ENCODE results near the gene FAM209B. TPM values are rescaled to one million over a fixed set of nuclear protein-coding genes. Genes with fewer than 3 reads are reported as not detected.
"Not testable (repeated sequence)": the region's sequence is repeated elsewhere in the genome, so short reads cannot be mapped to it uniquely, and the experiment has no call there.

FAM209B gene
- total RNA-seq, 4 donors from 2014 or later = not detected

DNA sequence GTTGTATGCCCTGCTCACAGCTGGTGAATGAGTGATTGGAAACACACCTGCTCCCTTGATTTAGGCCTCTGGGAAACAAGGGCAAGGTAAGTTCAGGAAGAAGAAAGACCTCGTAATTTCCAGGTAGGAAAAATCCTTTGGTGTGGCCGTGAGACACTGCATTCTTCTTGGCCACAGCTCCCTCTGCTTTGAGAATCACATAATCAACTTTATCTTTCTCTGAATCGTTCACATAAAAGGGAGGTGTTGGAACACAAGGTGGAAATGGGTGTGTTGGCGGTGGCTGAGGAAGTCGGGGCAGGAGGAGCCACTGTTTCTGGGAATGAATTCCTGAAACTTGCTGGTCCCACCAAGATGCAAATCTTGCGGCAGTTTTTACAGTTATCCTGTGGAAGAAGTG lies 25.9 kb downstream of the FAM209B start:
- H3K27ac ChIP-seq = no peak overlapping the region

GRCh38 chr20:56564526-56564925 lies 31.5 kb downstream of the FAM209B start:
- ATAC-seq; H3K9me3 ChIP-seq; H3K27me3 ChIP-seq; intact Hi-C loops (cut with DNase I; ENCODE audit: low total_unique reads); H3K4me1 ChIP-seq; DNase-seq; H3K36me3 ChIP-seq; H3K4me3 ChIP-seq; H3K27ac ChIP-seq: not testable (repeated sequence)
- in situ Hi-C loops (cut with MboI; ENCODE audit: low sequenced_read_pairs in 4 of 4) = loop anchor here in 2 of 4 donors (25.0 kb wide), 1 partner anchor 773 kb away; the partner anchor contains the start of gene SPO11 (in 2 of the 2)

More for the DNA sequence above, 25.9 kb downstream of the FAM209B start:
- H3K4me3 ChIP-seq = no peak overlapping the region
- intact Hi-C loops (cut with DNase I; ENCODE audit: low total_unique reads) (no loop called here), in situ Hi-C loops (cut with MboI; ENCODE audit: low sequenced_read_pairs in 4 of 4) (loop anchor here in 2 of 4 donors (25.0 kb wide), 1 partner anchor 778 kb away; the partner anchor contains the start of gene SPO11 (in 2 of the 2))
- no peak for DNase-seq
- H3K27me3 ChIP-seq = no peaks in the 10 kb centered on the region
- TF ChIP-seq POLR2A (IDR thresholded peaks at IDR 0.05) (no peak), CTCF (IDR thresholded peaks at IDR 0.05 in 4 of 5, conservative IDR thresholded peaks at IDR 0.05 in 1 of 5) (no peak)
- no peaks in the 10 kb centered on the region for H3K36me3 ChIP-seq
- H3K9me3 ChIP-seq = no peaks in the 10 kb centered on the region
- ATAC-seq = no peak
- peaks cover 6 to 10% of the 10 kb centered on the region in 2 donors for H3K4me1 ChIP-seq

GRCh38 chr20:56565511-56565910 lies 32.5 kb downstream of the FAM209B start:
- no peaks in the 10 kb centered on the region for H3K36me3 ChIP-seq
- no peaks in the 10 kb centered on the region for H3K9me3 ChIP-seq
- TF ChIP-seq POLR2A (IDR thresholded peaks at IDR 0.05) (no peak), CTCF (IDR thresholded peaks at IDR 0.05 in 4 of 5, conservative IDR thresholded peaks at IDR 0.05 in 1 of 5) (no peak)
- DNase-seq = no peak
- no peaks in the 10 kb centered on the region for H3K4me1 ChIP-seq
- H3K4me3 ChIP-seq = no peak overlapping the region
- no peak for ATAC-seq
- in situ Hi-C loops (cut with MboI; ENCODE audit: low sequenced_read_pairs in 4 of 4) = loop anchor here in 2 of 4 donors (25.0 kb wide), 1 partner anchor 772 kb away; the partner anchor contains the start of gene SPO11 (in 2 of the 2)
- H3K27ac ChIP-seq = no peak overlapping the region
- no peaks in the 10 kb centered on the region for H3K27me3 ChIP-seq
- intact Hi-C loops (cut with DNase I; ENCODE audit: low total_unique reads) = no loop called here

DNA sequence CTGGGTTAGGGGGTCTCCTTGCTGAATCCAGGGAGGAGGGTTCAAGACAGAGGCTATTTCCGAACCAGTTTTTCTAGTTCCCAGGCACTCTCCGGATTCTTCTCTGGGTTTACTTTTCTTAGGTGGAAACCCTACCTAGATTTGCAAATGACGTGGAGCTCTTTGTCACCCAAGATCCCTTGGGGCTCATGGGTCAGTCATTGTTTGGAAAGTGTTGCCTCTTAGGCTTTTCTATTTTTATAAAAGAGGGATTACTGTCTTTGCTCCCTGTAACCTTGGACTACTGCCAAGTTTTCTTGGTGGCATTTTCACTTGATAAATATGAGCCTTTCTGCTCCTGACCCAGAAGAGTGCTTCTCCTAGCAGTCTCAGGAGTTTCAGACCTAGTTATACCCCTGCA lies 33.6 kb downstream of the FAM209B start:
- TF ChIP-seq POLR2A (IDR thresholded peaks at IDR 0.05) = no peak
- no peak for TF ChIP-seq CTCF (IDR thresholded peaks at IDR 0.05 in 4 of 5, conservative IDR thresholded peaks at IDR 0.05 in 1 of 5)
- no peak overlapping the region for H3K4me3 ChIP-seq
- H3K36me3 ChIP-seq = no peaks in the 10 kb centered on the region
- no peaks in the 10 kb centered on the region for H3K4me1 ChIP-seq
- no peaks in the 10 kb centered on the region for H3K9me3 ChIP-seq
- ATAC-seq (no peak), DNase-seq (no peak)
- H3K27me3 ChIP-seq = no peaks in the 10 kb centered on the region
- in situ Hi-C loops (cut with MboI; ENCODE audit: low sequenced_read_pairs in 4 of 4) (loop anchor here in 2 of 4 donors (25.0 kb wide), 1 partner anchor 771 kb away; the partner anchor contains the start of gene SPO11 (in 2 of the 2)), intact Hi-C loops (cut with DNase I; ENCODE audit: low total_unique reads) (no loop called here)
- no peak overlapping the region for H3K27ac ChIP-seq

GRCh38 chr20:56570832-56571231 lies 37.8 kb downstream of the FAM209B start:
- no peak for TF ChIP-seq POLR2A (IDR thresholded peaks at IDR 0.05)
- TF ChIP-seq CTCF (IDR thresholded peaks at IDR 0.05 in 4 of 5, conservative IDR thresholded peaks at IDR 0.05 in 1 of 5) = no peak
- no peak overlapping the region for H3K27ac ChIP-seq
- H3K36me3 ChIP-seq = no peaks in the 10 kb centered on the region
- no peak overlapping the region for H3K4me3 ChIP-seq
- no peaks in the 10 kb centered on the region for H3K9me3 ChIP-seq
- intact Hi-C loops (cut with DNase I; ENCODE audit: low total_unique reads) = no loop called here
- DNase-seq (no peak), ATAC-seq (no peak)
- no peaks in the 10 kb centered on the region for H3K4me1 ChIP-seq
- in situ Hi-C loops (cut with MboI; ENCODE audit: low sequenced_read_pairs in 4 of 4) = loop anchor here in 2 of 4 donors (25.0 kb wide), 1 partner anchor 766 kb away; the partner anchor contains the start of gene SPO11 (in 2 of the 2)
- no peaks in the 10 kb centered on the region for H3K27me3 ChIP-seq

All from gastrocnemius medialis (tissue), 4 donors.